ENCODE data around the gene NDUFB1.

DNA sequence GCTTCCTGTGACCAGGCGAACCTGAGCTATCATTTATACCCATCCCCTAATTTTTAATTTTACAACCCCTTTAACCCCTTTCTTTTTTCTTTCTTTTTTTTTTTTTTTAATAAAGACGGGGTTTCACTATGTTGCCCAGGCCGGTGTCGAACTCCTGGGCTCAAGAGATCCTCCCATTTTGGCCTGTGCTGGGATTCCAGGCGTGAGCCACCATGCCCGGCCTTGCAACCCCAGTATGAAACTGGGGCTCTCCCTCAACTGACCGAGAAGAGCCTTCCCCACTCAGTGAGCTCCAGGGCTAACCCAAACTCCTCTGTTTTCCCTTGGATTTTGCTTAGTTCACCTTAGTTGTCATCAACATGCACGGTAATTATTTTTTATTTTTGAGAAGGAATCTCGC is 1.3 kb upstream of the NDUFB1 start:
- TF ChIP-seq, protein P1, sequence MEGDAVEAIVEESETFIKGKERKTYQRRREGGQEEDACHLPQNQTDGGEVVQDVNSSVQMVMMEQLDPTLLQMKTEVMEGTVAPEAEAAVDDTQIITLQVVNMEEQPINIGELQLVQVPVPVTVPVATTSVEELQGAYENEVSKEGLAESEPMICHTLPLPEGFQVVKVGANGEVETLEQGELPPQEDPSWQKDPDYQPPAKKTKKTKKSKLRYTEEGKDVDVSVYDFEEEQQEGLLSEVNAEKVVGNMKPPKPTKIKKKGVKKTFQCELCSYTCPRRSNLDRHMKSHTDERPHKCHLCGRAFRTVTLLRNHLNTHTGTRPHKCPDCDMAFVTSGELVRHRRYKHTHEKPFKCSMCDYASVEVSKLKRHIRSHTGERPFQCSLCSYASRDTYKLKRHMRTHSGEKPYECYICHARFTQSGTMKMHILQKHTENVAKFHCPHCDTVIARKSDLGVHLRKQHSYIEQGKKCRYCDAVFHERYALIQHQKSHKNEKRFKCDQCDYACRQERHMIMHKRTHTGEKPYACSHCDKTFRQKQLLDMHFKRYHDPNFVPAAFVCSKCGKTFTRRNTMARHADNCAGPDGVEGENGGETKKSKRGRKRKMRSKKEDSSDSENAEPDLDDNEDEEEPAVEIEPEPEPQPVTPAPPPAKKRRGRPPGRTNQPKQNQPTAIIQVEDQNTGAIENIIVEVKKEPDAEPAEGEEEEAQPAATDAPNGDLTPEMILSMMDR (IDR thresholded peaks at IDR 0.05; ENCODE audit: poor library complexity), result no peak
- TF ChIP-seq EZH2 (IDR thresholded peaks at IDR 0.05; ENCODE audit: borderline replicate concordance), result no peak
- TF ChIP-seq EZH2phosphoT487 (IDR thresholded peaks at IDR 0.05; ENCODE audit: low read depth, severe bottlenecking, unreplicated experiment), result no peak
